Pancreas (tissue), 10 donors: ENCODE results near the gene TM9SF3. TPM values are rescaled to one million over a fixed set of nuclear protein-coding genes. Genes with fewer than 3 reads are reported as not detected.

Source experiments
- ATAC-seq, 4 donors: fragments of 200-7000 bp; cut with Tn5 transposase; one replicate each; pipeline versions ENCODE4 v1.8.0 to v1.9.1; 2020; ENCODE audit warnings: mild to moderate bottlenecking in 4 of 4, moderate library complexity in 4 of 4
- DNase-seq, 6 donors: peaks; one replicate each; pipeline ENCODE4 v3.0.0-alpha.2; 2020
- FAIRE-seq: peaks from 2 replicates; lab custom pipeline; 2012; peaks lifted over from hg19 to GRCh38; lab: Jason Lieb, UNC
- H3K27ac ChIP-seq, 4 donors: fragments of 200-600 bp; sonication (generic); 1 replicate in 3 of 4; 2 replicates in 1 of 4; pipeline versions ENCODE4 v1.5.0 to v1.8.0; 2020
- H3K27me3 ChIP-seq, 4 donors: fragments of 200-600 bp; one replicate each; pipeline ENCODE4 v1.8.0; 2021
- H3K36me3 ChIP-seq, 3 donors: fragments of 200-600 bp; sonication (generic) in 1 of 3; one replicate each; pipeline versions ENCODE4 v1.5.0 to v1.8.0; 2020 to 2021
- H3K4me1 ChIP-seq, 3 donors: fragments of 200-600 bp; one replicate each; pipeline ENCODE4 v1.8.0; 2021
- H3K4me3 ChIP-seq, 4 donors: fragments of 200-600 bp; sonication (generic) in 2 of 4; one replicate each; pipeline versions ENCODE4 v1.5.0 to v1.8.0; 2020 to 2021
- H3K9me3 ChIP-seq, 4 donors: fragments of 200-600 bp; one replicate each; pipeline ENCODE4 v1.8.0; 2021
- WGBS, 2 donors: extraction: QIAGEN DNeasy Blood & Tissue Kit; methylation state at CpG; one replicate each; pipeline ENCODE4 v1.1.7; 2013; 5-methylcytosine and 5-hydroxymethylcytosine counted together
- intact Hi-C, 3 donors: fragments of 100-400 bp; cut with DNase I; formaldehyde crosslinking; loops; one replicate each; pipeline versions ENCODE4 v1.11.1 to v1.14.2; 2022
- polyA plus RNA-seq, 2 donors: library from polyadenylated mRNA; stranded (reverse); fragments of 200-250 nt; gene quantifications; one replicate each; pipeline ENCODE4 v1.2.3, GENCODE V29; 2013
- total RNA-seq, 6 donors: library from RNA; stranded (reverse); fragmentation: NEBNext Ultra II Directional in 4 of 6; extraction: Animal tissue kit (Norgen Biotek cat#: 25700) in 4 of 6; gene quantifications; one replicate each; pipeline versions ENCODE4 v1.2.1 to v1.2.4, GENCODE V29; 2021 to 2023
- TF ChIP-seq, protein P1 (sequence below), 4 donors: fragments of 200-600 bp; sonication (generic) in 3 of 4; IDR thresholded peaks; one replicate each; pipeline versions ENCODE4 v1.5.0 to v1.8.0; 2021; ENCODE audit warnings: antibody characterized with exemption in 4 of 4
- donor health status: healthy with polysubstance abuse.
- donor health status: DM: no; HTN: no; CAD: no; lungs with moderate emphysema.
- donor health status: DM: no; HTN: no; CAD: no.
- donor health status: control.
- donor health status: control.
- donor health status: Bipolar disorder and iron deficiency.
- donor health status: DM: yes; HTN: yes; CAD: no.
- donor health status: DM: no; HTN: no; CAD: no.
- donor health status: DM: no; HTN: no; CAD: no.
- donor health status: DM: yes; HTN: yes; CAD: no.

Gene TM9SF3
- total and polyA plus RNA-seq, 8 donors = 15.5 to 110 (median 60.2) TPM

DNA sequence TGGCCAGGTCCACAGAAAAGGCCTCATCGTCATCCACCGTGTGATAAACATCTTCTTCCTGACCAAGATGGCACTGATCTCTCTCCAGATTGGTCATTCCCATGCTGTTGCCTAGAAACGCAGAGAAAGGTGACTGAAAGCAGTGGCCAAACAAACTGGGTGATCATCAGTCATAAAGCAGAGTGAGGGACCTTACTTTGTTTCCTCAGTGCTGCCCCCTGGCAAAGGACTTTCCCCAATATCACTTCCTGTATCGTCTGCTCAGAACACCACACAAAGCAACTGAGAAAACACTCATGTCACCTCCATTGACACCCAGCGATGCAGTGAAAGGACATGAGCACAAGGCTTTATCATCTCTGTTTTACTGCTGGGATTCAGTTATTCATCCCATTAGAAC is 40.0 kb upstream of the TM9SF3 start:
- H3K4me1 ChIP-seq = peaks cover 0 to 4% (median 0%) of the 10 kb centered on the region in 3 donors
- TF ChIP-seq, protein P1, sequence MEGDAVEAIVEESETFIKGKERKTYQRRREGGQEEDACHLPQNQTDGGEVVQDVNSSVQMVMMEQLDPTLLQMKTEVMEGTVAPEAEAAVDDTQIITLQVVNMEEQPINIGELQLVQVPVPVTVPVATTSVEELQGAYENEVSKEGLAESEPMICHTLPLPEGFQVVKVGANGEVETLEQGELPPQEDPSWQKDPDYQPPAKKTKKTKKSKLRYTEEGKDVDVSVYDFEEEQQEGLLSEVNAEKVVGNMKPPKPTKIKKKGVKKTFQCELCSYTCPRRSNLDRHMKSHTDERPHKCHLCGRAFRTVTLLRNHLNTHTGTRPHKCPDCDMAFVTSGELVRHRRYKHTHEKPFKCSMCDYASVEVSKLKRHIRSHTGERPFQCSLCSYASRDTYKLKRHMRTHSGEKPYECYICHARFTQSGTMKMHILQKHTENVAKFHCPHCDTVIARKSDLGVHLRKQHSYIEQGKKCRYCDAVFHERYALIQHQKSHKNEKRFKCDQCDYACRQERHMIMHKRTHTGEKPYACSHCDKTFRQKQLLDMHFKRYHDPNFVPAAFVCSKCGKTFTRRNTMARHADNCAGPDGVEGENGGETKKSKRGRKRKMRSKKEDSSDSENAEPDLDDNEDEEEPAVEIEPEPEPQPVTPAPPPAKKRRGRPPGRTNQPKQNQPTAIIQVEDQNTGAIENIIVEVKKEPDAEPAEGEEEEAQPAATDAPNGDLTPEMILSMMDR (IDR thresholded peaks at IDR 0.05) = no peak
- no peak overlapping the region for H3K27ac ChIP-seq
- DNase-seq (no peak), FAIRE-seq (no peak), ATAC-seq (no peak)
- H3K36me3 ChIP-seq = peaks cover 0 to 25% (median 10%) of the 10 kb centered on the region in 3 donors
- 89 to 91% methylated on average over 5 of the region's 5 CpGs for WGBS, 2 donors
- H3K27me3 ChIP-seq = no peaks in the 10 kb centered on the region
- intact Hi-C loops = no loop called here
- H3K4me3 ChIP-seq = no peak overlapping the region
- H3K9me3 ChIP-seq = no peaks in the 10 kb centered on the region

DNA sequence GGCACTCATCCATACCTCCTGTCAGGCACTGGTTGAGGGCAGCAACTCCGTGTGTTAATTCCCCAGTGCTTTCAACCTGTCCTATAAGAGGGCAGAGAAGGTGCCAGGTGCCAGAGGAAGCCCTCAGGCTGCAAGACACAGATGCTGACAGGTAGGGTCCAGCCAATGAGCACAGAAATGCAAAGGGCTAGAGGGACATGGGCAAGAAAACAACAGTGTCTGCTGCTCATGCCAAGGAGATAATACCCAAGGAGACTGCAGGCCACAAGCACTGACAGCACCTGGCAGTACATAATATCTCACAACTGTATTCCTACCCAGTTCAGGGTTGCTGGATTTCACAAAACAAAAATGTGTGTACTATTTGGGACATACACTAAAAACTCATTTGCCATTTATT is 38.4 kb upstream of the TM9SF3 start:
- no peak overlapping the region for H3K4me3 ChIP-seq
- TF ChIP-seq, protein P1 (IDR thresholded peaks at IDR 0.05) = no peak
- DNase-seq (no peak), ATAC-seq (no peak), FAIRE-seq (no peak)
- WGBS, 2 donors = 77 to 89% methylated on average over 1 of the region's 1 CpG
- no peak overlapping the region for H3K27ac ChIP-seq
- H3K27me3 ChIP-seq = no peaks in the 10 kb centered on the region
- peaks cover 0 to 4% (median 4%) of the 10 kb centered on the region in 3 donors for H3K4me1 ChIP-seq
- peaks cover 0 to 25% (median 10%) of the 10 kb centered on the region in 3 donors for H3K36me3 ChIP-seq
- intact Hi-C loops = no loop called here
- no peaks in the 10 kb centered on the region for H3K9me3 ChIP-seq

DNA sequence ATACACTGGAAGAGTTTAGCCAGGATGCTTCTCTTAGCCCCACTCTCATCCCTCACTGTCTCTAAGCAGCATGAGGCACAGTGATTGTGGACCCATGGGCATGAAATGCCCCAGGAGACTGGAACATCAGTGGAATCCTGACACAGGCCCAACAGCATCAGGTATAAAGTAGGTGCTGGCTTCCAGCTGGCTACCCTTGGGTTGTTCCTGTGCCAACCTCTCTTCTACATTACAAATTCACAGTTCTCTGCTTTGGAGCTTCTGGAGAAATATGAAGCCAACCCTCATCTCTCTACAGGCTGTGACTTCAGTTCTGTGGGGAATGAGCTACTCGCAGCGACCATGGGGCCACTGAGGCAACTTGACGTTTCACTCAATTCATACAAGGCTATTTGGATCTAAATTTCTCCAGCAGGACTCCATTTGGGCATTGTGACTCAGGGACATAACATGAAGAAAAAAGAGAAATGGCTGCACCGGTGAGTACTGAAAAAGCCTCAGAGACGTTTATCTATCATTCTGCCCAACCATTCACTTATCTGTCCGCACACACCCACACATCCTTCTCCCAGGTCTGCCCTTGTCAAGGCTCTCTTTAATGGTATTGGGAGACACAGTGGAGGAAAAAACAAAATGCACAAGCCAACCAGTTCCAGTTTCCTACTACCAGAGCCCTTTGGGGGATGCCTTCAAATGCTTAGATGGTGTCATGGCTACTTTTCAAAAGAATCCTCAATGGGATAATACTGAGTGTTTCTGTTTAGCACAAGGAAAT is 35.4 kb upstream of the TM9SF3 start:
- H3K36me3 ChIP-seq = peaks cover 0 to 20% (median 14%) of the 10 kb centered on the region in 3 donors
- intact Hi-C loops = no loop called here
- H3K27me3 ChIP-seq = no peaks in the 10 kb centered on the region
- DNase-seq = no peak
- H3K9me3 ChIP-seq = no peaks in the 10 kb centered on the region
- H3K4me1 ChIP-seq = peaks cover 19 to 20% (median 20%) of the 10 kb centered on the region in 3 donors
- no peak overlapping the region for H3K4me3 ChIP-seq
- WGBS, 2 donors = 79 to 80% methylated on average over 6 of the region's 6 CpGs
- TF ChIP-seq, protein P1 (IDR thresholded peaks at IDR 0.05) = no peak
- FAIRE-seq = no peak
- H3K27ac ChIP-seq = no peak overlapping the region
- no peak for ATAC-seq

DNA sequence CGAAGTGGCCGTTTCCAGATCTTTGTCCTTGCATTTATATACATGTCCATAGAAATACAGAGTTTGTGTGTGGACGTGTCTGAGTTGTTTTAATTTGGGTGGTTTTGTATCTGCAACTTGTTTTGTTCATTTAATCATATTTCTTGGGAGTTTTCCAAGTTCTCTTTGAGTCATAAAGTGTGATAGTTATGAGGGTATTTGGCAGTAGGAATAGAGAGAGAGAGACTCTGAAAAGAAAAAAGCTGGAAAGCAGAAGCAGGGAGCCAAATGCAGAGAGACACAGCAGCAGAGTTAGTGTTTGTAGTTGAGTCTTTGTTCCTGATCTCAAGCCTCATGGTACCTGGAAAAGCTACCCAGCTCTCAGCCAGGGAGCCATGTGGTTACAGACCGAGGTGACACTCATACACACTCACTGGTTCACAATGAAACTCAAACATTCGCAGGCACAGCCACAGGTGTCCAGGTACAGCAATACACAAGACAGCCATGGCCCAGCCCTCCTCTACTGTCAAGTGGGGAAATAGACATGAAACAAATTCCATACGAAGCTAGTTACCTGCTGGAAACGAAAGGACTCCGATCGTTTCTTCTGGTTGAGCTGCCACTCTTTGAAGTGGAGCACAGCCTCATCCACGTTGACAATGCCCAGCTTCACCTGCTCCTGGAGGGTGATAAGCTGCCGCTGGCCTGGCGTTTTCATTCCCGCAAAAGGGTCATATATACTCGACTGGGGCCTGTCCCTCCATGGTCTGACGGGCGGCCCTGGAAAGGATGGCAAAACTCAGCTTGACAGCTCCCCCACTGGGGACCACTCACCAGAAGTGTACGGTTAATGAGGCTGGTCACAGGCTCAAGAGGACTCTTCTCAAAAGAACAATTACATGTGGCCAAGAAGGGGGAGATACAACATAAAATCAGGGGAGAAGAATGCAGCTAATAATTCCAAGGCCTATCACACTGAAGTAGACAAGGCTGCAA is 33.3 kb upstream of the TM9SF3 start:
- 70 to 77% methylated on average over 17 of the region's 17 CpGs for WGBS, 2 donors
- FAIRE-seq = no peak
- intact Hi-C loops = no loop called here
- no peak overlapping the region for H3K4me3 ChIP-seq
- H3K36me3 ChIP-seq = peaks cover 0 to 9% (median 0%) of the 10 kb centered on the region in 3 donors
- peak in 3 of 4 donors; percentile 14 to 33 (median 31) for ATAC-seq
- no peaks in the 10 kb centered on the region for H3K27me3 ChIP-seq
- H3K9me3 ChIP-seq = no peaks in the 10 kb centered on the region
- no peak for DNase-seq
- peak overlapping the region in 1 of 4 donors; percentile 54 for H3K27ac ChIP-seq
- H3K4me1 ChIP-seq = peaks cover 19 to 20% (median 20%) of the 10 kb centered on the region in 3 donors
- TF ChIP-seq, protein P1 (IDR thresholded peaks at IDR 0.05) = no peak
